Measurements from ENCODE around the gene HNF4A. TPM values are rescaled to one million over a fixed set of nuclear protein-coding genes. Genes with fewer than 3 reads are reported as not detected.
A peak's percentile ranks its signal among the peaks of the same experiment; 100 is the strongest.

Gene HNF4A
- total and polyA plus RNA-seq, 2 of the 4 experiments (the other 2 are of a cell fraction), result not detected

- H2BK15ac ChIP-seq (ENCODE audit: low read depth, low read length), result no peak overlapping the region
- peak overlapping the region; percentile 27 for H2AFZ ChIP-seq (replicated peaks; ENCODE audit: low read length, poor library complexity)
- H3K4ac ChIP-seq (ENCODE audit: low read depth, low read length), result no peak overlapping the region
- no peak overlapping the region for H2BK5ac ChIP-seq (ENCODE audit: low read depth, low read length, poor library complexity, severe bottlenecking)
- H2BK120ac ChIP-seq (ENCODE audit: low read depth, low read length), result no peak overlapping the region
- H4K91ac ChIP-seq (ENCODE audit: insufficient read depth, low read depth, low read length), result no peak overlapping the region
- no TSS peak for BruUV-seq (replicated peaks)
- no peak overlapping the region for H2AK5ac ChIP-seq (ENCODE audit: low read depth, low read length)
- peaks cover 13% of the 10 kb centered on the region; the same call in 1 of the 2 replicates for H3K27me3 ChIP-seq (ENCODE audit: control insufficient read depth, insufficient read depth, low read length)
- no peak for ATAC-seq (ENCODE audit: low read depth)
- intact Hi-C loops (cut with micrococcal nuclease) (no loop called here), in situ Hi-C loops (cut with MboI; ENCODE audit: low sequenced_read_pairs) (no loop called here), dilution Hi-C loops (cut with HindIII; ENCODE audit: low sequenced_read_pairs, unreplicated experiment) (no loop called here)
- no peak overlapping the region for H4K8ac ChIP-seq (ENCODE audit: low read depth in 2 of 2, low read length in 2 of 2)
- no peak for TF ChIP-seq BHLHE40 (IDR thresholded peaks at IDR 0.05; ENCODE audit: low read depth, low read length)
- TF ChIP-seq CEBPB (IDR thresholded peaks at IDR 0.05; ENCODE audit: low read depth, low read length), result no peak
- no peak for TF ChIP-seq NFE2L2 (IDR thresholded peaks at IDR 0.05; ENCODE audit: low read depth, low read length)
- TF ChIP-seq USF2 (IDR thresholded peaks at IDR 0.05; ENCODE audit: low read depth, low read length), result no peak
- TF ChIP-seq ELK1 (IDR thresholded peaks at IDR 0.05; ENCODE audit: borderline replicate concordance, low read depth, low read length), result no peak
- TF ChIP-seq MAZ (IDR thresholded peaks at IDR 0.05; ENCODE audit: borderline replicate concordance, low read depth, low read length), result no peak
- no peak for TF ChIP-seq MXI1 (IDR thresholded peaks at IDR 0.05; ENCODE audit: borderline replicate concordance, low read depth, low read length)
- H3K9ac ChIP-seq (ENCODE audit: low read depth, low read length), result no peak overlapping the region
- no peak overlapping the region for H3K56ac ChIP-seq (ENCODE audit: extremely low read depth, insufficient read depth, low read length)
- WGBS, 2 experiments (ENCODE audit: extremely low coverage in 2 of 2, insufficient read length in 1 of 2), result no CpG with 5 or more reads among the region's 12 CpGs
- no peak overlapping the region for H2AK9ac ChIP-seq (replicated peaks; ENCODE audit: low read depth, low read length, poor library complexity)
- H3K18ac ChIP-seq (ENCODE audit: low read depth, low read length), result no peak overlapping the region
- no peak overlapping the region for H3K4me2 ChIP-seq (ENCODE audit: low read depth, low read length)
- H3K14ac ChIP-seq (replicated peaks; ENCODE audit: low read depth, low read length), result no peak overlapping the region
- no peak overlapping the region for H2BK20ac ChIP-seq (ENCODE audit: low read depth, low read length)
- DNase-seq, result no peak
- H3K9me1 ChIP-seq (ENCODE audit: insufficient read depth, low read length), result no peaks in the 10 kb centered on the region
- H3K36me3 ChIP-seq (ENCODE audit: control insufficient read depth, insufficient read depth, low read length), result no peaks in the 10 kb centered on the region
- no peak overlapping the region for H3K4me3 ChIP-seq (ENCODE audit: insufficient read depth, low read depth, low read length)
- no peak overlapping the region for H3K27ac ChIP-seq (ENCODE audit: insufficient read depth, low read length)
- ChIA-PET CTCF (interaction anchor here (0.6 kb wide), 1 partner anchor 48 kb away, joined by 3 read pairs; no protein-coding TSS in a partner anchor), POLR2A (ENCODE audit: unreplicated experiment) (no interaction called here)
- H4K20me1 ChIP-seq (ENCODE audit: insufficient read depth, low read length), result no peaks in the 10 kb centered on the region
- no peak overlapping the region for H3K23ac ChIP-seq (ENCODE audit: low read depth, low read length)
- H4K5ac ChIP-seq (ENCODE audit: low read depth, low read length), result no peak overlapping the region
- H3K4me1 ChIP-seq (ENCODE audit: control insufficient read depth, insufficient read depth, low read length), result no peaks in the 10 kb centered on the region
- no peaks in the 10 kb centered on the region for H3K9me3 ChIP-seq (ENCODE audit: control insufficient read depth, insufficient read depth, low read length)
- H3K79me1 ChIP-seq (ENCODE audit: low read depth in 1 of 2, low read length in 2 of 2), result no peaks in the 10 kb centered on the region
Observed at GRCh38 chr20:44343162-44343675, 12.3 kb upstream of the HNF4A start.
